GM19395 (cell line): ENCODE data around the gene NRP2.

Experiments
- ATAC-seq: cut with Tn5 transposase; IDR thresholded peaks from one replicate; pipeline ENCODE4 v1.9.1; 2021; ENCODE audit warnings: mild to moderate bottlenecking, moderate library complexity; ENCODE audit not compliant: unreplicated experiment

Gene NRP2, protein sequence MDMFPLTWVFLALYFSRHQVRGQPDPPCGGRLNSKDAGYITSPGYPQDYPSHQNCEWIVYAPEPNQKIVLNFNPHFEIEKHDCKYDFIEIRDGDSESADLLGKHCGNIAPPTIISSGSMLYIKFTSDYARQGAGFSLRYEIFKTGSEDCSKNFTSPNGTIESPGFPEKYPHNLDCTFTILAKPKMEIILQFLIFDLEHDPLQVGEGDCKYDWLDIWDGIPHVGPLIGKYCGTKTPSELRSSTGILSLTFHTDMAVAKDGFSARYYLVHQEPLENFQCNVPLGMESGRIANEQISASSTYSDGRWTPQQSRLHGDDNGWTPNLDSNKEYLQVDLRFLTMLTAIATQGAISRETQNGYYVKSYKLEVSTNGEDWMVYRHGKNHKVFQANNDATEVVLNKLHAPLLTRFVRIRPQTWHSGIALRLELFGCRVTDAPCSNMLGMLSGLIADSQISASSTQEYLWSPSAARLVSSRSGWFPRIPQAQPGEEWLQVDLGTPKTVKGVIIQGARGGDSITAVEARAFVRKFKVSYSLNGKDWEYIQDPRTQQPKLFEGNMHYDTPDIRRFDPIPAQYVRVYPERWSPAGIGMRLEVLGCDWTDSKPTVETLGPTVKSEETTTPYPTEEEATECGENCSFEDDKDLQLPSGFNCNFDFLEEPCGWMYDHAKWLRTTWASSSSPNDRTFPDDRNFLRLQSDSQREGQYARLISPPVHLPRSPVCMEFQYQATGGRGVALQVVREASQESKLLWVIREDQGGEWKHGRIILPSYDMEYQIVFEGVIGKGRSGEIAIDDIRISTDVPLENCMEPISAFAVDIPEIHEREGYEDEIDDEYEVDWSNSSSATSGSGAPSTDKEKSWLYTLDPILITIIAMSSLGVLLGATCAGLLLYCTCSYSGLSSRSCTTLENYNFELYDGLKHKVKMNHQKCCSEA

DNA sequence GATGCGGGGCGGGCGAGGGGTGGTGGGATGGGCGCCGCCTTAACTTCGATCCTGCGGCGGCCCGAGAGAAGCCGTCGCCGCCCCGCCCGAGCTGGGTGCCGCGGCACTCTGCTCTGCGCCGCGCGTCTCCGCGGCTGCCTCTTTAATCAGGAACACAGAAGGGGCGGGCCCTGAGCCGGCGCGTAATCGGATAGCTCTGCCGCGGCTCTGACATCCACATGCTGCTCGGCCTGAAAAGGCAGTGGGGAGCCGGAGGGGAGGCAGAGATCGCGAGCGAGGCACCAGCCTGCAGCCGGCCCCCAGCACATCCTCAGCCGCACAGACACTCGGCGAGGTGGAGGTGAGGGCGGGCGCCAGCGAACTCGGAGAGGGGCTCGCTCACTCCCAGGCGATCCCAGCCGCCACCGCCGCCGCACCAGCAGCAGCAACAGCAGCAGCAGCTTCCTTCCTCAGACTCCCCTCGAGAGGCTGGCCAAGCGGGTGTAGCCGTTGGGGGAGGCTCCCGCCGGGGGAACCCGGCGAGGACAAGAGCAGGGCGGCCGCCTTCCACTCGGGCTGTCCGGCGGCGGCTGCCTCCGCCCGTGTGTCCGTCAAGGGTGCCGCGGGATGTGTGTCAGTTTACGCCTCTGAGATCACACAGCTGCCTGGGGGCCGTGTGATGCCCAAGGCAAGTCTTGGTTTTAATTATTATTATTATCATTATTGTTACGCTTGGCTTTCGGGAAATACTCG lies at the start of gene NRP2:
Gene NRP2 (plus strand): TSS at position 263 of the 732 bp plus-strand sequence. CDS start 790 bp downstream, outside the sequence.
- ATAC-seq: peak; percentile 66

- no peak for ATAC-seq
These were observed 48.3 kb upstream of the NRP2 start for GRCh38 chr2:205633994-205634393.

DNA sequence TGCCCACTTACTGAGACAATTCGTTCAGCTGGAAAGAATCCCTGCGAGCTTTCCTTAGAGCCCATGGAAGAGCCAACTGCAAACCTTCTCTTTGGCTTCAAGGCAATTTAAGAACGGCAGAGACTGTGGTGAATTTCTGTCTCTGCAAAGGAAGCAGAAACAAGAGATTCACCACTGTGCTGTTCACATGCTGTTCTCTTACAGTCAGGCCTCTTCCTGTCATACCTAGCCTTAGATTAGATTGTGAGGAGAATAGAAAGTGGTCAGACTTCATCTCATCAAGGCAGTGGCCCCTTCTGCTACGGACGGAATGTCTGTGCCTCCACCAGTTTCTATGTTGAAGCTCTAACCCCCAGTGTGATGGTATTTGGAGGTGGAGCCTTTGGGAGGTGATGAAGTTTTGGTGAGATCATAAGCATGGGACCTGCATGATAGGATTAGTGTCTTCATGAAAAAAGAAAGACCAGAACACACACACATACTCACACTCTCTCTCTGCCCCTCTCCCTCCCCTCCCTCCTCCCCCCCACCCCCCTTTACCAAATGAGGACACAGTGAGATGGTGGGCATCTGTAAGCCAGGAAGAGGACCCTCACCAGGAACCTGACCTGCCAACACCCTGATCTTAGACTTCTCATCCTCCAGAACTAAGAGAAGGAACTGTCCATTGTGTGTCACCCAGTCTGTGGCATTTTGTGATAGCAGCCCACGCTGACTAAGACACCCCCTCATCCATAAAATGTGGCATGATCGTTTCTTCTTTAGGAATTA lies 45.6 kb upstream of the NRP2 start:
- no peak for ATAC-seq

DNA sequence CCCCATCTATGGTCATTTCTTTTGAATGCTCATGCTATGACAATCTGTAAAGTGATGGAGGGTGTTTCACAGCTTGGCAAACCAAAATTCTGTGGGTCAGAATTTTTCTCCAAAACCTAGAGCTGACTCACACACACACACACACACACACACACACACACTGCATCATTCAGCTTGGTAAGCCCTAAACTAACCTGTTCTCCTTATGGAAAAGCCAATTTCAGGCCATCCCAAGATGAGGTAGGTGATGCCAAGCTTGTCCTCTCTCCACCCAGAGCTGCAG lies 45.0 kb upstream of the NRP2 start:
- ATAC-seq: no peak

DNA sequence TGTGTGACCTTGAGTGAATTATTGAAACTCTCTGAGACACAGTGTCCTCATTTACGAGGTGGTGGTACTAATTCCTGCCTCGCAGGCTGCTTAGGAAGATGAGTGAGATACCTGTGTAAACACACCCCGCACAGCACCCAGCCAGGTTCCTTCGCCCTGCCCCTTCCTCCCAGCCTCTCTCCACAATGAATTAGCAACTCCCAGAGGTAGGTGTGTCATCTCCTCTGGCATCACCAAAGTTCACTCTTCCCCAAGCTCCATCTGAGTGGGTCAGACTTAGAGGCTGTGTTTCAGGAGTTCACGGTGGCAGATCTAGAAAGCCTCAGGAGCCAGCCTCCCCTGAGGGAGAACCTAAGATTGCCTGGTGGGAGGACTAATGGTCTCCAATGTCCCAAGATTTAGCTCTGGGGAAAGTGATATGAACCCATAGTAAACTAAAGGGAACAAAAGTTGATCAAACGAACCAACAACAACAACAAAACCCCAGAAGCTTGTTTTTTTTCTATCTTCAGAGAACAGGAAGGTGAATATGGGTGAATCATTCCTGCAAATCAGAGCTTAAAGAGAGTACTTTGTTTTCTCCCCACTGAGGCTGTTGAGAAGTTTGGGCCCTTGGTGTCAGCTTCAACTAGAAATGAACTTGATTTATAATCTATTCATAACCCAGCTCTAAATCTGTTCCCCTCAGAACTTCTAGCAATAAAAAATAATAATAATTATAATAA lies 44.4 kb upstream of the NRP2 start:
- no peak for ATAC-seq

DNA sequence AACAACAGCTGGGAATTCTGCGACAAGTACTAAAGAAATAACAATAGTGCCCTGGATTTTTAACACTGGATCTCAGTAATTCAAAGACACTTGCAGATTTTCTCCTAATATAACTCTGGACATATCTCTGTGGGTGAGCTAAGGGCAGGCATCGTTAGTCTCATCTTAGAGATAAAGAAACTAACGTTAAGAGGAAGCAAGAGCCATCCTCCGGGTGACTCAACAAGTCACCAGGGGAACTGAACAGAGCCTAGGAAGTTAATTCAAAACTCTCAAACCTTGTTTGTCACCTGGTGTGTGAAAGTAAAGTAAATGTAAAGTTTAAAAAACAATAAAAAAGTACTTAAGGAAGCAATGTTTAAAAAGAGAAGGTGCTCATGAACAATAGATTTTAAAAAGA lies 41.6 kb upstream of the NRP2 start:
- ATAC-seq: no peak

GRCh38 chr2:205642599-205643356 lies 39.5 kb upstream of the NRP2 start:
- no peak for ATAC-seq

DNA sequence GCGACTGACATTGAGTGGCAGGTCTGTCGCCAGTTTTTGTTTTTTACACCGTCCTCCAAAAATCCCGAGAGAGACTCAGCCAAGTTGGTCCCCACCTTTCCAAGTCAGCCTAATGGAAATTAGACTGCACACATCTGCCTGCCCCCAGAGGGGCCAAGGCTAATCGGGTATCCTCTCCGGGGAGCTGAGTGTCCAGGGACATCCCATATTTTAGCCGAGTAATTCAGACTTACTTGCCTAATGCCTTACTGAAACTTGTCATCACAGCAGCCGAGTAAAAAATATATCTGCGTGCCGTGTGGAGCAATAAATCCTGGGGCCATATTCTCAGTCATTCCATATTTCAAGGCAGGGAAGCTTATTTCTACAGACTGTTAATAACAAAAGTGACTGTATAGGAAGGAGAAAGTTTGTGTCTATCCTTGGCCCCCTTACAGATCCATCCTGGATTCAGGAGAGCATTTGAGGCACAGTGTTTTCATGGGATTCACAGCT lies 38.9 kb upstream of the NRP2 start:
- no peak for ATAC-seq

GRCh38 chr2:205644018-205644417 lies 38.3 kb upstream of the NRP2 start:
- no peak for ATAC-seq

- ATAC-seq: peak; percentile 99
These were observed 35.6 kb upstream of the NRP2 start for GRCh38 chr2:205646680-205647079.

GRCh38 chr2:205650450-205650849 lies 31.9 kb upstream of the NRP2 start:
- ATAC-seq: no peak

- no peak for ATAC-seq
These were observed 31.4 kb upstream of the NRP2 start for GRCh38 chr2:205650931-205651330.

DNA sequence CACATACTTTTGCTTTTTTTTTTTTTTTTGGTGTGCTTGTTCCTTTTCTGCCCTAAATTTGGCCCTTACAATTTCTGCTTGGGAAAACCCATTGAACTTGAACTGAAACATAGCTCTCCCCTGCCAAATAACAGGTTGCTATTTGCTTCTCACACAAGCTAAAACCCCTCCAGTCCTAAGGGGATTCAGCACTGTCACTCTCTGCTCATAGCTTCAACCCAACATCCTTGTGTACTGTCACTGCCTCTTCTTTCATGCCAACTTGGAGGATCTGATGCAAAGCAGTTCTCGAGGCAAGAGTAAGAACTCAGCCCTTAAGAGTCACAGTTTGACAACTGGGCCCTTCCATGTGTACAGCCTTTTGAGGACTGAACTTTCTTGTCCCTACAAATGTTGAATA lies 30.6 kb upstream of the NRP2 start:
- no peak for ATAC-seq

- no peak for ATAC-seq
These were observed 27.3 kb upstream of the NRP2 start for GRCh38 chr2:205654878-205655605.

DNA sequence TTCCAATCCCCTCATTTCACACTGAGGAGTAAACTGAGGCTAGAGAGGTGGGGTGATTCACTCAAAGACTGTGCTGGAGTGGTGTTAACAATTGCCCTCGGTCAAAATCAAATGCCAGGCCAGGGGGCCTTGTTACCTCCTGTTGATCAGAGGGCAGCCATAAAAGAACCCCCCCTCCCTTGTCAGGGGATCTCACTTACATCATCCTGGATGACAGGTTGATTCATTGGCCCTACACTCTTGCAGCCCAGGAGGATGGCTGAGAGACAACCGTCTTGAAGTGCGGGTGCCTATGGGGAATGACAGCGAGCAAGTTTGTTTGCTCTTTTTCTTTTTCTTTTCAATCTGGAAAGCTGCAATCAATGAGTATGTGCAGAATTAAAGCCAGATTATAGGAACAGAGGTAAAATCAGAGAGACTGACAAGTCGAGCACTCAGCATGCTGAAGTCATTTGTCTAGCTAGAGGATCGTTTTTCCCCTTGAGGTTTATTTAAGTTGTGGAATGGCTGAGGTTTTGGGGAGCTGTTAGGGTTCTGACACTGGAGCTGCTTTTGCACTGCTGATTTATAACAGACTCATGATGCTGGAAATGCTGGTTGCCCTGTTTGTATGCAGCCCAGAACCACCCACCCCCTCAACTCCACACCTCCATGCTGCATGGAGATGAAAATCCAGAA lies 26.4 kb upstream of the NRP2 start:
- ATAC-seq: no peak

DNA sequence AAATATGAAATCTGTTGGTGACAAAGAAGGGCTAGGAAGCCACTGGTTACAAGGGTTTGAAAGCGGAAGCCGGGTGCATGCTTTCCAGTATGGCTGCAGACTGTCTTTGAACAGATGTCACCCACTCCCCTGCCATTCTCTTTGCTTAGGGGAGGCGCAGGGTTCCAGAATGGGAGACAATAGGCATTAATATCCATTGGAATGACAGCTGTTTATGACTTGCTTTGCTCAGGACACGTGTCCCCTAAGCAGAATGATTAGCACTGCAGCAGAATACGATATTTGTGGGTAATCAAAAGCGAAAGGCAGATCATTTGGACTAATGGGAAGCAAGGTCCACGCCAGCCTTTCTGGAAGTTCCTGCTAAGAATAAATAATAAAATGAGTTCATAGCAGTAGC lies 25.8 kb upstream of the NRP2 start:
- no peak for ATAC-seq

DNA sequence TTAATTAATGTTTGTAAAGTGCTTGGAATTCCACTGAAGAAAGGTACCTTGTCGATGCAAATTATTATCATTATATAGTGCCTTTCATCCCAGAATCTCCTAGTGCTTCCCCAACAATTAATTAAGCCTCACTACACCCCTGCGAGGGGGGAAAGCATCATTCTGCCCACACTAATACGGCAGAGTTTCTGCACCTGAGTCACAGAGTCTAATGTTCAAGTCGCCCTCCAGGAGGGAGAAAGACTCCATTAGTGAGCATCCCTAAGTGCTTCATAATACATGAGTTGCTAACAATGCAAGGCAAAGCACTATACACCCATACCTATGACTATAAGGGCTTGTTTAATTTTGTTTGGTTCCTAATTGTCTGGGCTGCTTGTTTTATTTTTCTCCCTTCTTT lies 25.4 kb upstream of the NRP2 start:
- no peak for ATAC-seq

DNA sequence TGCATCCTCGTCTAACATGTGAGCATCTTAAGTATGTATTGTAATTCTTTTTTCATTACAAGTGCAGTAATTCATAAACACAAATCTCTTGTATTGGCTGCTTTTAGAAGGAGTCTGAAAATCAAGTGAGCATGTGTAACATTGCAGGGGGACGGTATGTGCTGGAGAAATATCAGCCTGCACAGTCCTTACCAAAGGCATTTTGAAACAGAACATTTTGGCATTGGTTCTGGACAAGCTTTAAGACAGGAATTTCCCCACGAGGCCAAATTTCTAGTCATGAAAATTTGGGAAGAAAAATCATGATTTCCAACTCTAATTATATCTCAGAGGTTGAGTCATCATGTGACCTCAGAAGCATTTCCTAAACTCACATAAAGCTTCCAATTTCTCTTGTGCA lies 24.7 kb upstream of the NRP2 start:
- no peak for ATAC-seq
